HL-60 (cell line): ENCODE data around the gene MAGI2.

Source experiments
- DNase-seq, 2 experiments: peaks; one replicate each; pipeline ENCODE4 v3.0.0-alpha.2; 2010 to 2020; ENCODE audit warnings: low read depth in 1 of 2, low spot score in 1 of 2
- H3K27ac ChIP-seq: fragments of 250-450 bp; sonication (Bioruptor Pico); replicated peaks from 2 replicates; pipeline ENCODE4 v1.5.1; 2020; ENCODE audit warnings: mild to moderate bottlenecking, moderate library complexity
- H3K27me3 ChIP-seq: fragments of 250-450 bp; sonication (Bioruptor Pico); 2 replicates; pipeline ENCODE4 v1.5.1; 2021; ENCODE audit warnings: mild to moderate bottlenecking, moderate library complexity; ENCODE audit not compliant: insufficient read depth, poor library complexity, severe bottlenecking
- H3K4me3 ChIP-seq: replicated peaks from 2 replicates; pipeline ENCODE4 v1.5.1; 2011; ENCODE audit warnings: mild to moderate bottlenecking, control low read depth, low read length; ENCODE audit not compliant: insufficient read depth
- GABPA ChIP-seq: IDR thresholded peaks from 2 replicates; pipeline ENCODE4 v1.6.1; 2012; ENCODE audit warnings: low read depth
- POLR2AphosphoS5 ChIP-seq: IDR thresholded peaks from 2 replicates; pipeline ENCODE4 v1.6.1; 2012; ENCODE audit warnings: low read depth
- SPI1 ChIP-seq: IDR thresholded peaks from 2 replicates; pipeline ENCODE4 v1.6.1; 2012; ENCODE audit warnings: low read depth, mild to moderate bottlenecking, borderline replicate concordance
- TF ChIP-seq, protein P1 (sequence below): IDR thresholded peaks from one replicate; pipeline ENCODE4 v1.5.1; 2011; ENCODE audit warnings: low read length, control low read depth, inconsistent platforms; ENCODE audit not compliant: insufficient read depth
- TF ChIP-seq, protein P2 (sequence below): IDR thresholded peaks from 2 replicates; pipeline ENCODE4 v1.6.1; 2012; ENCODE audit warnings: low read depth; ENCODE audit not compliant: insufficient replicate concordance

Gene MAGI2

DNA sequence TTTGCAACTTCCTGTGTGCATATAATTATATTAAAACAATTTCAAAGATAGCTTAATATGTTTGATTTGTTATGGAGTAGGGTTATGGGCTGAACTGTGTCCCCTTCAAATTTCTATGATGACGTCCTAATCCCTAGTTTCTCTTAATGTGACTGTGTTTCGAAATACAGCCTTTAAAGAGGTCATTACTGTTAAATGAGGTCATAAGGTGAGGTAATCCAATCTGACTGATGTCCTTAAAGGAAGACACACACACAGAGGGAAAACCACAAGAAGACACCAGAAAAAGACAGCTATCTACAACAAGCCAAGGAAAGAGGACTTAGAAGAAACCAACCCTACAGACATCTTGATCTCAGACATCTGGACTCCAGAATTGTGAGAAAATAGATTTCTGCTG lies 407.4 kb downstream of the MAGI2 start:
- TF ChIP-seq GABPA (no peak), SPI1 (no peak), POLR2AphosphoS5 (no peak)
- TF ChIP-seq, protein P1, sequence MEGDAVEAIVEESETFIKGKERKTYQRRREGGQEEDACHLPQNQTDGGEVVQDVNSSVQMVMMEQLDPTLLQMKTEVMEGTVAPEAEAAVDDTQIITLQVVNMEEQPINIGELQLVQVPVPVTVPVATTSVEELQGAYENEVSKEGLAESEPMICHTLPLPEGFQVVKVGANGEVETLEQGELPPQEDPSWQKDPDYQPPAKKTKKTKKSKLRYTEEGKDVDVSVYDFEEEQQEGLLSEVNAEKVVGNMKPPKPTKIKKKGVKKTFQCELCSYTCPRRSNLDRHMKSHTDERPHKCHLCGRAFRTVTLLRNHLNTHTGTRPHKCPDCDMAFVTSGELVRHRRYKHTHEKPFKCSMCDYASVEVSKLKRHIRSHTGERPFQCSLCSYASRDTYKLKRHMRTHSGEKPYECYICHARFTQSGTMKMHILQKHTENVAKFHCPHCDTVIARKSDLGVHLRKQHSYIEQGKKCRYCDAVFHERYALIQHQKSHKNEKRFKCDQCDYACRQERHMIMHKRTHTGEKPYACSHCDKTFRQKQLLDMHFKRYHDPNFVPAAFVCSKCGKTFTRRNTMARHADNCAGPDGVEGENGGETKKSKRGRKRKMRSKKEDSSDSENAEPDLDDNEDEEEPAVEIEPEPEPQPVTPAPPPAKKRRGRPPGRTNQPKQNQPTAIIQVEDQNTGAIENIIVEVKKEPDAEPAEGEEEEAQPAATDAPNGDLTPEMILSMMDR, result no peak
- TF ChIP-seq, protein P2, sequence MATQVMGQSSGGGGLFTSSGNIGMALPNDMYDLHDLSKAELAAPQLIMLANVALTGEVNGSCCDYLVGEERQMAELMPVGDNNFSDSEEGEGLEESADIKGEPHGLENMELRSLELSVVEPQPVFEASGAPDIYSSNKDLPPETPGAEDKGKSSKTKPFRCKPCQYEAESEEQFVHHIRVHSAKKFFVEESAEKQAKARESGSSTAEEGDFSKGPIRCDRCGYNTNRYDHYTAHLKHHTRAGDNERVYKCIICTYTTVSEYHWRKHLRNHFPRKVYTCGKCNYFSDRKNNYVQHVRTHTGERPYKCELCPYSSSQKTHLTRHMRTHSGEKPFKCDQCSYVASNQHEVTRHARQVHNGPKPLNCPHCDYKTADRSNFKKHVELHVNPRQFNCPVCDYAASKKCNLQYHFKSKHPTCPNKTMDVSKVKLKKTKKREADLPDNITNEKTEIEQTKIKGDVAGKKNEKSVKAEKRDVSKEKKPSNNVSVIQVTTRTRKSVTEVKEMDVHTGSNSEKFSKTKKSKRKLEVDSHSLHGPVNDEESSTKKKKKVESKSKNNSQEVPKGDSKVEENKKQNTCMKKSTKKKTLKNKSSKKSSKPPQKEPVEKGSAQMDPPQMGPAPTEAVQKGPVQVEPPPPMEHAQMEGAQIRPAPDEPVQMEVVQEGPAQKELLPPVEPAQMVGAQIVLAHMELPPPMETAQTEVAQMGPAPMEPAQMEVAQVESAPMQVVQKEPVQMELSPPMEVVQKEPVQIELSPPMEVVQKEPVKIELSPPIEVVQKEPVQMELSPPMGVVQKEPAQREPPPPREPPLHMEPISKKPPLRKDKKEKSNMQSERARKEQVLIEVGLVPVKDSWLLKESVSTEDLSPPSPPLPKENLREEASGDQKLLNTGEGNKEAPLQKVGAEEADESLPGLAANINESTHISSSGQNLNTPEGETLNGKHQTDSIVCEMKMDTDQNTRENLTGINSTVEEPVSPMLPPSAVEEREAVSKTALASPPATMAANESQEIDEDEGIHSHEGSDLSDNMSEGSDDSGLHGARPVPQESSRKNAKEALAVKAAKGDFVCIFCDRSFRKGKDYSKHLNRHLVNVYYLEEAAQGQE, result no peak
- no peaks in the 10 kb centered on the region for H3K27me3 ChIP-seq
- DNase-seq, result no peak

DNA sequence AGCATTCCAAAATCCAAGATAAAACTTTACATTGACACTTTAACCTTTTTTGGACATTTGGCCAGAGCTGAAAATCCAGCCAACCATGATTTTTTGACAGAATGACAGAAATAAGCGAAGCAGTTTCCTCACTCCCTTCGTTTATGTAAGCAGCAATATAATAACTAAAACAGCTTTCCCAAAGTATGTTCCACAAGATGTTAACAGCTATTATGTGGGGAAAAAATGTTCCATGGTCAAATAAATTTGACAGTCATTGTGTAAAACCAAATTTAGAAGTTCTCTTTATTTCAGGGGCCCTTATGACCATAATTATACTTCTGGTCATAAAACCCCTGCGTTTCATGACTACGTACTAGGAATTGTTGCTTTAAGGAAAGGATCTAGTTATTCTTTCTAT lies 416.5 kb downstream of the MAGI2 start:
- Histone ChIP-seq H3K4me3 (no peak overlapping the region), H3K27ac (no peak overlapping the region), H3K27me3 (no peaks in the 10 kb centered on the region)
- no peak for TF ChIP-seq POLR2AphosphoS5
- no peak for TF ChIP-seq SPI1
- TF ChIP-seq, protein P2, result no peak
- no peak for TF ChIP-seq GABPA
- DNase-seq, result no peak

More for the DNA sequence above, 407.4 kb downstream of the MAGI2 start:
- Histone ChIP-seq H3K4me3 (no peak overlapping the region), H3K27ac (no peak overlapping the region)

DNA sequence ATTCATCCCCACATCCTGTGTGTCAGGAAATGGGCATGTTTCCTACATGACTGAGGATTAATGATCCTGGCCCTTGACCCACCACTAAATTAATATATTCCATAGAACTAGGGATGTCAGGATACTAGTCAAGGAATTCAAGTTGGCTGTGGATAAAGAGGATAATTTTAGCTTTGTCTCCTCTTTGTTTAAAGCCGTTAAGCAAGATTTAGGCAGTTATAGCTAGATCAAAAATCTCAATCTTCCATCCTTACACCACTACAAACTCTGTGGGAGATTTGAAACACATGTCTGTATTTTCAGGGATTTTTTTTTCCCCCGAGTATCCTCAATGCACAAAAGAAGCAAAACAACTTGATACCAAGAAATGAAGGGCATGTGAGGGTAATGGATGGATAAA lies 417.1 kb downstream of the MAGI2 start:
- Histone ChIP-seq H3K27ac (no peak overlapping the region), H3K27me3 (no peaks in the 10 kb centered on the region), H3K4me3 (no peak overlapping the region)
- TF ChIP-seq, protein P2, result no peak
- TF ChIP-seq GABPA (no peak), POLR2AphosphoS5 (no peak), SPI1 (no peak)
- TF ChIP-seq, protein P1, result no peak
- DNase-seq, result no peak
